MCF 10A (cell line): ENCODE data around the gene CNGA2. TPM values are rescaled to one million over a fixed set of nuclear protein-coding genes. Genes with fewer than 3 reads are reported as not detected.

Experiments
- BruUV-seq: library from RNA; stranded (reverse); fragments of 400-500 nt; replicated peaks from 2 replicates; lab custom pipeline; 2021; lab: Mats Ljungman, UMichigan
- CTCF ChIA-PET: fragments of 300-600 bp; sonication (Branson Sonifier 250); formaldehyde crosslinking; extraction: SDS; loops from one replicate; lab custom pipeline; 2021; ENCODE audit warnings: antibody characterized with exemption, inconsistent platforms; lab: Yijun Ruan, JAX
- POLR2A ChIA-PET: fragments of 300-600, 350-650 bp; sonication (Branson Sonifier 250); formaldehyde crosslinking; extraction: SDS; loops from one replicate; lab custom pipeline; 2020; ENCODE audit warnings: antibody characterized with exemption, inconsistent platforms; lab: Yijun Ruan, JAX
- DNase-seq: peaks from one replicate; pipeline ENCODE4 v3.0.0-alpha.2; 2018; ENCODE audit not compliant: unreplicated experiment
- H3K27ac Mint-ChIP-seq: one replicate; pipeline ENCODE4 v1.8.0; 2022; ENCODE audit warnings: mild to moderate bottlenecking, low read depth, mixed read lengths; ENCODE audit not compliant: unreplicated experiment
- H3K27me3 Mint-ChIP-seq: one replicate; pipeline ENCODE4 v1.8.0; 2022; ENCODE audit warnings: mixed read lengths; ENCODE audit not compliant: insufficient read depth, unreplicated experiment
- H3K36me3 Mint-ChIP-seq: one replicate; pipeline ENCODE4 v1.8.0; 2022; ENCODE audit warnings: mild to moderate bottlenecking, moderate library complexity, mixed read lengths; ENCODE audit not compliant: insufficient read depth, unreplicated experiment
- H3K4me1 Mint-ChIP-seq: one replicate; pipeline ENCODE4 v1.8.0; 2022; ENCODE audit warnings: mixed read lengths; ENCODE audit not compliant: insufficient read depth, unreplicated experiment
- H3K4me3 Mint-ChIP-seq: one replicate; pipeline ENCODE4 v1.8.0; 2022; ENCODE audit warnings: mild to moderate bottlenecking, moderate library complexity, mixed read lengths; ENCODE audit not compliant: unreplicated experiment
- H3K9me3 Mint-ChIP-seq: one replicate; pipeline ENCODE4 v1.8.0; 2022; ENCODE audit warnings: mixed read lengths; ENCODE audit not compliant: unreplicated experiment
- intact Hi-C: fragments of 100-400 bp; cut with micrococcal nuclease; formaldehyde crosslinking; loops from 2 replicates; pipeline ENCODE4 v1.14.1; 2022
- total RNA-seq: library from RNA; stranded (reverse); gene quantifications from 2 replicates; pipeline ENCODE4 v1.2.3, GENCODE V29; 2022
- TF ChIP-seq, protein P1 (sequence below): fragments of 200-600 bp; IDR thresholded peaks from one replicate; pipeline ENCODE4 v1.8.0; 2022; ENCODE audit warnings: antibody characterized with exemption, mild to moderate bottlenecking; ENCODE audit not compliant: unreplicated experiment

CNGA2 gene
- total RNA-seq, 1 experiment from 2014 or later, result not detected

DNA sequence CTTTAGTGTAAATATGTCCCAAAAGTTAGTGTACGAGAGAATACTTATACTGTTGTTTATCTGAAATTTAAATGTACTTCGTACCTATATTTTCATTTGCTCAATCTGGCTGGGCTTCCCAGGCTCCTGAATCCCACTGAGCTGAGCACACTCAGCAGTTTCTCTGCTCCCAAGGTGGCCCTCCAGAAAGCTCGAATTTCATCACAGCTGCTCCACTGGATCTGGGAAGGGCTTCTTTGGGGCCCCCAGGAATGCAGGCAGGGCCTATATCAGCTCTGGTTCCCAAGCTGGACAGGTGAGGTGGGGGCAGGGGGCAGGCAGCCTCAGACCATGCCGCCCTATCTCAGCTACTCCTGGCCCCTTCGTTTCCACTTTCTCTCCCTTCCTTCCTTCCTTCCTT is 20.2 kb upstream of the CNGA2 start:
- H3K36me3 Mint-ChIP-seq, result no peaks in the 10 kb centered on the region
- H3K4me3 Mint-ChIP-seq, result no peak overlapping the region
- no peaks in the 10 kb centered on the region for H3K4me1 Mint-ChIP-seq
- ChIA-PET POLR2A (no interaction called here), CTCF (interaction anchor here (0.6 to 1.2 kb wide), 4 partner anchors 9 to 20 kb away, joined by 3 to 5 read pairs (median 4); no protein-coding TSS in a partner anchor)
- peaks cover 15% of the 10 kb centered on the region for H3K27me3 Mint-ChIP-seq
- DNase-seq, result no peak
- BruUV-seq, result no TSS peak
- no peak overlapping the region for H3K27ac Mint-ChIP-seq
- peaks cover 9% of the 10 kb centered on the region for H3K9me3 Mint-ChIP-seq
- TF ChIP-seq, protein P1, sequence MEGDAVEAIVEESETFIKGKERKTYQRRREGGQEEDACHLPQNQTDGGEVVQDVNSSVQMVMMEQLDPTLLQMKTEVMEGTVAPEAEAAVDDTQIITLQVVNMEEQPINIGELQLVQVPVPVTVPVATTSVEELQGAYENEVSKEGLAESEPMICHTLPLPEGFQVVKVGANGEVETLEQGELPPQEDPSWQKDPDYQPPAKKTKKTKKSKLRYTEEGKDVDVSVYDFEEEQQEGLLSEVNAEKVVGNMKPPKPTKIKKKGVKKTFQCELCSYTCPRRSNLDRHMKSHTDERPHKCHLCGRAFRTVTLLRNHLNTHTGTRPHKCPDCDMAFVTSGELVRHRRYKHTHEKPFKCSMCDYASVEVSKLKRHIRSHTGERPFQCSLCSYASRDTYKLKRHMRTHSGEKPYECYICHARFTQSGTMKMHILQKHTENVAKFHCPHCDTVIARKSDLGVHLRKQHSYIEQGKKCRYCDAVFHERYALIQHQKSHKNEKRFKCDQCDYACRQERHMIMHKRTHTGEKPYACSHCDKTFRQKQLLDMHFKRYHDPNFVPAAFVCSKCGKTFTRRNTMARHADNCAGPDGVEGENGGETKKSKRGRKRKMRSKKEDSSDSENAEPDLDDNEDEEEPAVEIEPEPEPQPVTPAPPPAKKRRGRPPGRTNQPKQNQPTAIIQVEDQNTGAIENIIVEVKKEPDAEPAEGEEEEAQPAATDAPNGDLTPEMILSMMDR, result no peak
- intact Hi-C loops, result no loop called here

DNA sequence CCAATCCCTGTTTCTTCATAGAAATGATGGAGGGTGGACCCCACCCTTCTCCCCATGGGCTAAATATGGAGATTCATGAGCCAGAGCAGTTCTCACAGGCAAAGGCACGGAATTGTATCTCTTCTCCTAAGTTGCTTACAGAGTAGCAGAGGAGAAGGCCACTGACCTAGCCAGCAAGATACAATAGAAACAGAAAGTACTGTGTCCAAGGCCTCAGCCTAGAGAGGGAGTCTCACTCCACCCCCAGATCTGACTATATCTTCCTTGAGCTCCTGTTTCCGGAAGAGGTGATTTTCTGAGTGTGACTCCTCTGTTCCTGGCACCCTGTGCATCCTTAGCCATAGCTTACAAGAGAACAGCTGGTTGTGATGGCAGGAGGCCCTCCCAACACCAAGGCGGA is 18.8 kb upstream of the CNGA2 start, which contains the start of gene FATE1:
FATE1 (plus strand) TSS at position 284 of the 400 bp plus-strand sequence; CDS start at position 369, 85 bp downstream.
- peaks cover 9% of the 10 kb centered on the region for H3K9me3 Mint-ChIP-seq
- CTCF ChIA-PET, result interaction anchor here (0.6 to 0.8 kb wide), 3 partner anchors 12 to 1534 kb away, joined by 3 read pairs; no protein-coding TSS in a partner anchor

DNA sequence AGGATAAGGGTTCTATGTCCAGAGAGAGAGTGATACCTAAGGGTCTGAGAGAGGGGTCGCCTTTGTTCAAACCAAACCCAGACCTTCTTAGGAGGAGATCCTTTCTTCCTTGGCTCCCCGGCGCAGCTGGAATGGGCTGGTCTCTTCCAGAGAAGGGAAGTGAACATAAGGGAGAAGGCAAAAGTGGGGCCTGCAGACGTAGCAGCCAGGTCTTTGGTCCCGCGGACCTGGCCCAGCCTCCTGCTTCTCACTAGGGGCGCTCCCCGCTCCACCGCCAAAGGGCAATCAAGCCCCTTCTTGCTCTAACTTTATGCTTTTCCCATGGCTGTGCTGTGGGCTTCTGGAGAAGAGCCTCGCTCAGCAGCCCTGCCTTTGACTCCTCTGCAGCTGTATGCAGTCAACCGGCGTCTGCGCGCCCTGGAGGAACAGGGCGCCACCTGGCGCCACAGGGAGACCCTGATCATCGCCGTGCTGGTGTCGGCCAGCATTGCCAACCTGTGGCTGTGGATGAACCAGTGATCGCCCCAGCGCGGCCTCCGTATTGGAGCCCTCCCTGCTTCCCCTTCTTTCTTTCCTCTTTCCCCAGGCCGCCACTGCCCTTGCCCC is 12.2 kb upstream of the CNGA2 start:
- Mint-ChIP-seq H3K27ac (no peak overlapping the region), H3K4me1 (no peaks in the 10 kb centered on the region), H3K36me3 (no peaks in the 10 kb centered on the region), H3K4me3 (no peak overlapping the region), H3K27me3 (peaks cover 7% of the 10 kb centered on the region), H3K9me3 (peaks cover 15% of the 10 kb centered on the region)
- no TSS peak for BruUV-seq
- ChIA-PET POLR2A (interaction anchor here (0.7 kb wide), 1 partner anchor 1088 kb away, joined by 3 read pairs; no protein-coding TSS in a partner anchor), CTCF (no interaction called here)
- intact Hi-C loops, result no loop called here
- DNase-seq, result no peak
- TF ChIP-seq, protein P1, result no peak

More for the DNA sequence above, 18.8 kb upstream of the CNGA2 start, which contains the start of gene FATE1:
- DNase-seq, result no peak
- Mint-ChIP-seq H3K36me3 (no peaks in the 10 kb centered on the region), H3K4me1 (no peaks in the 10 kb centered on the region), H3K27ac (no peak within 1 kb of the TSS), H3K27me3 (peaks cover 15% of the 10 kb centered on the region), H3K4me3 (no peak within 1 kb of the TSS)
- intact Hi-C loops, result no loop called here
- POLR2A ChIA-PET, result no interaction called here
- TF ChIP-seq, protein P1, result no peak
- BruUV-seq, result no TSS peak

DNA sequence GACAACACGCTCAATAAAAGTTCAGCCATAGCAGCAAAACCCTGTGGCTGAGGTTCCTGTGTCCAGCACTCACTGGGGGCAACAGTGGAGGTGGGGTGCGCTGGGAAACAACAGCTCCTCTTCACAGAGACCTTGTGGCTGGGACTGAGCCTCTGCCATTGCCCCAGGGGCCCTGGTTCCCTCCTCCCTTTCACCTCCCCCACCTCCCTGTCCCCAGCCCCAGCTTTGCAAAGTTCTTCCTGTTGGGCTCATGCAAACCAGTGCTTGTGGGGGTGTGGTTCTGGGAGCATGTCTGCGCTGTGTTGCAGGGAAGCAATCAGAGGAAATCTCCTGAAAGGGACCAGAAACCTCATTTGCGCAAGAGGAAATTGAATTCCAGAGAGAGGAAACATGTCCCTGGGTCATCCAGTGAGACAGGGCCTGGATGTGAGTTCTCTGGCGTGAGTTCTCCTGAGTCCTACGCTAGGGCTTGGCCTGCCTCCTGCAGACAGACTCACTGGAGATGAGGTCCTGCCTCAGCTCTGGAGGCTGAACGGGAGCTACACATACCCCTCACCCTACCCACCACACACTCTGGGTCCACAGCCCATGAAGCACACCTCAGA is 11.3 kb upstream of the CNGA2 start:
- Mint-ChIP-seq H3K27me3 (no peaks in the 10 kb centered on the region), H3K4me3 (no peak overlapping the region), H3K36me3 (no peaks in the 10 kb centered on the region), H3K27ac (no peak overlapping the region), H3K9me3 (peaks cover 8% of the 10 kb centered on the region), H3K4me1 (no peaks in the 10 kb centered on the region)
- intact Hi-C loops, result no loop called here
- ChIA-PET POLR2A (no interaction called here), CTCF (interaction anchor here (0.7 kb wide), 1 partner anchor 17 kb away, joined by 3 read pairs; no protein-coding TSS in a partner anchor)
- TF ChIP-seq, protein P1, result no peak
- no peak for DNase-seq
- no TSS peak for BruUV-seq
